Astrocyte of the cerebellum (primary cell): ENCODE data around the gene SERINC3.
"Not testable (repeated sequence)": the region's sequence is repeated elsewhere in the genome, so short reads cannot be mapped to it uniquely, and the experiment has no call there.

Experiments used
- DNase-seq: peaks from one replicate; pipeline ENCODE4 v3.0.0-alpha.2; 2011; ENCODE audit warnings: low read depth
- H3K4me3 ChIP-seq: 2 replicates; pipeline ENCODE4 v1.5.1; 2011; ENCODE audit warnings: mild to moderate bottlenecking, low read depth, low read length, moderate library complexity
- CTCF ChIP-seq: IDR thresholded peaks from 2 replicates; pipeline ENCODE4 v1.5.1; 2012; ENCODE audit warnings: low read length, low read depth, moderate library complexity, mild to moderate bottlenecking; ENCODE audit errors: missing control alignments
- in situ Hi-C: cut with HindIII; loops from 2 replicates; pipeline ENCODE4 v1.10.0; 2017; ENCODE audit warnings: low sequenced_read_pairs

The SERINC3 gene

GRCh38 chr20:44475694-44476560 is 45.9 kb downstream of the SERINC3 start, which contains the start of gene TTPAL:
Gene TTPAL (plus strand): TSS chr20:44475874. CDS start chr20:44480000, 4,126 bp downstream.
- no peak for DNase-seq
- TF ChIP-seq CTCF: peak; percentile 25
- in situ Hi-C loops: no loop called here
- H3K4me3 ChIP-seq: peak within 1 kb of the TSS; percentile 68

- H3K4me3 ChIP-seq: peak overlapping the region; percentile 68
- DNase-seq: no peak
- no peak for TF ChIP-seq CTCF
- in situ Hi-C loops: no loop called here
Observed at GRCh38 chr20:44475372-44475693, 46.5 kb downstream of the SERINC3 start.

GRCh38 chr20:44472283-44472682 is 49.6 kb downstream of the SERINC3 start:
- DNase-seq, H3K4me3 ChIP-seq, in situ Hi-C loops: not testable (repeated sequence)

GRCh38 chr20:44471481-44471882 is 50.4 kb downstream of the SERINC3 start:
- peak; percentile 50 for DNase-seq
- H3K4me3 ChIP-seq: no peak overlapping the region
- peak; percentile 58 for TF ChIP-seq CTCF
- in situ Hi-C loops: no loop called here

GRCh38 chr20:44470327-44470726 is 51.5 kb downstream of the SERINC3 start:
- DNase-seq: no peak
- in situ Hi-C loops: no loop called here

GRCh38 chr20:44468044-44468782 is 53.7 kb downstream of the SERINC3 start:
- in situ Hi-C loops: loop anchor here (10.0 kb wide), 1 partner anchor 343 kb away; no protein-coding TSS in a partner anchor
- no peak for TF ChIP-seq CTCF

More at GRCh38 chr20:44470327-44470726, 51.5 kb downstream of the SERINC3 start:
- no peak overlapping the region for H3K4me3 ChIP-seq
- TF ChIP-seq CTCF: no peak

More at GRCh38 chr20:44468044-44468782, 53.7 kb downstream of the SERINC3 start:
- DNase-seq: no peak
- no peak overlapping the region for H3K4me3 ChIP-seq
